A673 (cell line): ENCODE measurements around the gene CEP112.

ENCODE experiments used
- EZH2 ChIP-seq: fragments of 200-600 bp; sonication (generic); IDR thresholded peaks from 2 replicates; pipeline ENCODE4 v1.6.1; 2017; ENCODE audit warnings: borderline replicate concordance, low read depth, mild to moderate bottlenecking, mixed read lengths, antibody characterized with exemption, low read length; ENCODE audit not compliant: poor library complexity, severe bottlenecking
- TF ChIP-seq, protein P1 (sequence below): fragments of 300-800, 200-600 bp; sonication (generic); conservative IDR thresholded peaks from 2 replicates; pipeline ENCODE4 v1.5.1; 2017; ENCODE audit warnings: low read depth, mild to moderate bottlenecking, antibody characterized with exemption, low read length, moderate library complexity, mixed read lengths

DNA sequence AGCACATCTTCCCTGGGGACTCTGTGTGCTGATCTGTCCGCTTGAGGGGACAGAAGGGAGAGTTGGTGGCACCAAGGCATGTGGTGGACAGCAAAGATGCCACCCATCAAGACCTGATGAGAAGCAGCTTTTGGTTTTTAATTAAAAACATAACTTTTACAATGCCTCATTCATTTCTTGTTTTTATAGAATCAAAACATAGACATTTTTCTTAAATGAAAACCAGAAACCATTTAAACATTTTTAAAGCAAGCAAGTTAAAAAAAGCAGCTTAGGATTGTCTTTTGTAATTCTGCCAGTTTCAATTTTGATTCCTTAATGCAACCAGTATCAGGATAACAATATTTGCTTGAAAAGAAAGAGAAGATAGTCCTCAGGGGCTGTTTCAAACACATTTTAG, 506.8 kb downstream of the CEP112 start:
- TF ChIP-seq, protein P1, sequence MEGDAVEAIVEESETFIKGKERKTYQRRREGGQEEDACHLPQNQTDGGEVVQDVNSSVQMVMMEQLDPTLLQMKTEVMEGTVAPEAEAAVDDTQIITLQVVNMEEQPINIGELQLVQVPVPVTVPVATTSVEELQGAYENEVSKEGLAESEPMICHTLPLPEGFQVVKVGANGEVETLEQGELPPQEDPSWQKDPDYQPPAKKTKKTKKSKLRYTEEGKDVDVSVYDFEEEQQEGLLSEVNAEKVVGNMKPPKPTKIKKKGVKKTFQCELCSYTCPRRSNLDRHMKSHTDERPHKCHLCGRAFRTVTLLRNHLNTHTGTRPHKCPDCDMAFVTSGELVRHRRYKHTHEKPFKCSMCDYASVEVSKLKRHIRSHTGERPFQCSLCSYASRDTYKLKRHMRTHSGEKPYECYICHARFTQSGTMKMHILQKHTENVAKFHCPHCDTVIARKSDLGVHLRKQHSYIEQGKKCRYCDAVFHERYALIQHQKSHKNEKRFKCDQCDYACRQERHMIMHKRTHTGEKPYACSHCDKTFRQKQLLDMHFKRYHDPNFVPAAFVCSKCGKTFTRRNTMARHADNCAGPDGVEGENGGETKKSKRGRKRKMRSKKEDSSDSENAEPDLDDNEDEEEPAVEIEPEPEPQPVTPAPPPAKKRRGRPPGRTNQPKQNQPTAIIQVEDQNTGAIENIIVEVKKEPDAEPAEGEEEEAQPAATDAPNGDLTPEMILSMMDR, result no peak
- no peak for TF ChIP-seq EZH2
